SK-N-SH (cell line): ENCODE data around the gene NEK7. TPM values are rescaled to one million over a fixed set of nuclear protein-coding genes. Genes with fewer than 3 reads are reported as not detected.

ENCODE experiments used
- CTCF ChIA-PET: fragments of 300-600, 350-600 bp; formaldehyde crosslinking; extraction: SDS; loops from one replicate; lab custom pipeline; 2021; lab: Yijun Ruan, JAX
- POLR2A ChIA-PET: fragments of 350-600 bp; sonication (Branson Sonifier 250); formaldehyde crosslinking; extraction: SDS; loops from one replicate; lab custom pipeline; 2020; ENCODE audit warnings: antibody characterized with exemption, inconsistent platforms; lab: Yijun Ruan, JAX
- DNase-seq: peaks from one replicate; pipeline ENCODE4 v3.0.0; 2012
- H2AFZ ChIP-seq: fragments of 200-600 bp; sonication (generic); 2 replicates; pipeline ENCODE4 v1.8.1; 2016; ENCODE audit warnings: antibody characterized with exemption, mild to moderate bottlenecking, low read depth
- H3F3A ChIP-seq: fragments of 200-600 bp; sonication (generic); replicated peaks from 2 replicates; pipeline ENCODE3; 2016; ENCODE audit warnings: antibody characterized with exemption, mild to moderate bottlenecking; ENCODE audit not compliant: insufficient read depth
- H3K27ac ChIP-seq, 2 experiments: fragments of 200-500 bp in 1 of 2; fragments of 200-600 bp in 1 of 2; sonication (Bioruptor generic) in 1 of 2; sonication (generic), shearing (Covaris generic) in 1 of 2; 2 replicates each; pipeline versions ENCODE4 v1.5.1 to v1.6.1; 2014 to 2016; ENCODE audit warnings: low read depth in 2 of 2, inconsistent platforms in 1 of 2, low read length in 1 of 2, mild to moderate bottlenecking in 1 of 2, mixed read lengths in 1 of 2
- H3K27me3 ChIP-seq: fragments of 200-600 bp; sonication (generic), shearing (Covaris generic); 2 replicates; pipeline ENCODE4 v1.6.1; 2016; ENCODE audit warnings: mixed run types; ENCODE audit not compliant: insufficient read depth
- H3K36me3 ChIP-seq, 2 experiments: fragments of 200-500 bp in 1 of 2; fragments of 200-600 bp in 1 of 2; sonication (Bioruptor generic) in 1 of 2; sonication (generic) in 1 of 2; replicated peaks in 1 of 2; 2 replicates each; pipeline versions ENCODE3 to v1.5.1; 2014 to 2016; ENCODE audit warnings: low read length in 1 of 2, mild to moderate bottlenecking in 1 of 2; ENCODE audit not compliant: insufficient read depth in 2 of 2, control insufficient read depth in 1 of 2
- H3K4me1 ChIP-seq, 2 experiments: fragments of 200-500 bp in 1 of 2; fragments of 200-600 bp in 1 of 2; sonication (Bioruptor generic) in 1 of 2; sonication (generic), shearing (Covaris generic) in 1 of 2; 2 replicates each; pipeline versions ENCODE4 v1.5.1 to v1.6.1; 2014 to 2016; ENCODE audit warnings: low read depth in 1 of 2, low read length in 1 of 2, mixed run types in 1 of 2; ENCODE audit not compliant: insufficient read depth in 2 of 2, control insufficient read depth in 1 of 2
- H3K4me2 ChIP-seq: fragments of 200-600 bp; sonication (generic), shearing (Covaris generic); 2 replicates; pipeline ENCODE4 v1.6.1; 2017; ENCODE audit warnings: mixed run types
- H3K4me3 ChIP-seq, 2 experiments: fragments of 200-500 bp in 1 of 2; fragments of 200-600 bp in 1 of 2; sonication (Bioruptor generic) in 1 of 2; sonication (generic), shearing (Covaris generic) in 1 of 2; 2 replicates each; pipeline versions ENCODE4 v1.5.1 to v1.8.1; 2014 to 2016; ENCODE audit warnings: low read depth in 2 of 2, inconsistent platforms in 1 of 2, low read length in 1 of 2, mild to moderate bottlenecking in 1 of 2, mixed read lengths in 1 of 2, moderate library complexity in 1 of 2
- H3K79me2 ChIP-seq: fragments of 200-600 bp; sonication (generic); 2 replicates; pipeline ENCODE4 v1.8.1; 2017; ENCODE audit warnings: mild to moderate bottlenecking; ENCODE audit not compliant: insufficient read depth
- H3K9ac ChIP-seq: fragments of 200-600 bp; sonication (generic); 2 replicates; pipeline ENCODE4 v1.6.1; 2017; ENCODE audit warnings: mixed run types
- H3K9me2 ChIP-seq: fragments of 200-600 bp; sonication (generic); 2 replicates; pipeline ENCODE4 v1.6.1; 2017; ENCODE audit warnings: mixed run types
- H3K9me3 ChIP-seq: fragments of 200-600 bp; sonication (generic); 2 replicates; pipeline ENCODE4 v1.6.1; 2017; ENCODE audit warnings: mixed run types, mild to moderate bottlenecking, moderate library complexity
- H4K20me1 ChIP-seq: fragments of 200-600 bp; sonication (generic); 2 replicates; pipeline ENCODE4 v1.6.1; 2017; ENCODE audit warnings: mild to moderate bottlenecking, mixed run types; ENCODE audit not compliant: insufficient read depth
- EP300 ChIP-seq, 2 experiments: IDR thresholded peaks; 2 replicates each; pipeline versions ENCODE4 v1.4.0 to v1.6.1; 2012; ENCODE audit warnings: borderline replicate concordance in 1 of 2, low read depth in 1 of 2, low read length in 1 of 2
- EZH2phosphoT487 ChIP-seq: fragments of 200-600 bp; sonication (generic); IDR thresholded peaks from 2 replicates; pipeline ENCODE4 v1.6.1; 2017; ENCODE audit warnings: low read depth, mixed run types, mild to moderate bottlenecking, antibody characterized with exemption, moderate library complexity, borderline replicate concordance
- FOSL2 ChIP-seq: IDR thresholded peaks from 2 replicates; pipeline ENCODE4 v1.4.0; 2012; ENCODE audit warnings: low read depth, mild to moderate bottlenecking, moderate library complexity, borderline replicate concordance
- FOXJ3 ChIP-seq: sonication (generic); formaldehyde crosslinking; IDR thresholded peaks from 2 replicates; pipeline ENCODE4 v1.5.1; 2020; ENCODE audit warnings: mild to moderate bottlenecking, missing genetic modification reagents
- FOXM1 ChIP-seq: IDR thresholded peaks from 2 replicates; pipeline ENCODE4 v1.4.0; 2012; ENCODE audit warnings: low read depth, mild to moderate bottlenecking
- GABPA ChIP-seq: IDR thresholded peaks from 2 replicates; pipeline ENCODE4 v1.4.0; 2012; ENCODE audit warnings: low read depth, mild to moderate bottlenecking
- NFIC ChIP-seq: IDR thresholded peaks from 2 replicates; pipeline ENCODE4 v1.4.0; 2012; ENCODE audit warnings: borderline replicate concordance
- TAF1 ChIP-seq: IDR thresholded peaks from 2 replicates; pipeline ENCODE4 v1.6.1; 2012; ENCODE audit warnings: low read depth, mild to moderate bottlenecking, low read length, moderate library complexity, borderline replicate concordance
- USF2 ChIP-seq: fragments of 150-350 bp; IDR thresholded peaks from 2 replicates; pipeline ENCODE4 v1.6.1; 2017; ENCODE audit warnings: antibody characterized with exemption, low read length, low read depth, borderline replicate concordance
- YY1 ChIP-seq: IDR thresholded peaks from 2 replicates; pipeline ENCODE4 v1.4.0; 2012; ENCODE audit warnings: low read depth, mild to moderate bottlenecking
- WGBS: methylation state at CpG from one replicate; pipeline ENCODE4 v1.1.6; 2017; ENCODE audit warnings: low lambda C conversion rate; 5-methylcytosine and 5-hydroxymethylcytosine counted together
- polyA plus RNA-seq, 3 experiments: library from polyadenylated mRNA; depleted of rRNA; stranded (reverse); fragments of >200 nt; gene quantifications; 2 replicates each; pipeline ENCODE4 v1.2.3, GENCODE V29; 2012

Gene NEK7
- polyA plus RNA-seq, 1 of the 3 experiments (the other 2 are of a cell fraction), result 85.8 TPM

- Histone ChIP-seq H3K79me2 (peaks cover 91% of the 10 kb centered on the region), H3K9me2 (no peaks in the 10 kb centered on the region), H3K27me3 (no peaks in the 10 kb centered on the region), H3K4me3 (no peak overlapping the region), H3K9ac (no peak overlapping the region), H2AFZ (no peak overlapping the region), H3K36me3 (peaks cover 42 to 43% of the 10 kb centered on the region in 2 experiments), H3K9me3 (no peaks in the 10 kb centered on the region), H3K4me2 (no peak overlapping the region), H4K20me1 (no peaks in the 10 kb centered on the region), H3K4me1 (peaks cover 15 to 33% of the 10 kb centered on the region in 2 experiments; a peak in 3 of 4 replicates), H3K27ac (peak overlapping the region in 1 of 2 experiments; percentile 28; a peak in 1 of 4 replicates), H3F3A (peaks cover 76% of the 10 kb centered on the region)
- ChIA-PET POLR2A (no interaction called here), CTCF (interaction anchor here (1.7 kb wide), 1 partner anchor 95 kb away, joined by 4 read pairs; no protein-coding TSS in a partner anchor)
- 78% methylated on average over 5 of the region's 5 CpGs for WGBS
- TF ChIP-seq EP300 (IDR thresholded peaks at IDR 0.05; ENCODE audit: borderline replicate concordance in 1 of 2, low read depth in 1 of 2, low read length in 1 of 2), result no peak
- TF ChIP-seq EZH2phosphoT487, result no peak
- no peak for TF ChIP-seq TAF1
- TF ChIP-seq FOSL2, result no peak
- no peak for TF ChIP-seq FOXM1
- no peak for TF ChIP-seq FOXJ3 (CRISPR knock-in tag)
- TF ChIP-seq GABPA, result no peak
- DNase-seq, result no peak
These were observed 106.4 kb downstream of the NEK7 start for GRCh38 chr1:198263186-198263585.

- H2AFZ ChIP-seq, result no peak overlapping the region
- H3K27ac ChIP-seq, result peak overlapping the region in 1 of 2 experiments; percentile 33; a peak in 1 of 4 replicates
- no peak overlapping the region for H3K9ac ChIP-seq
- no peak for DNase-seq
- no peaks in the 10 kb centered on the region for H3K9me3 ChIP-seq
- no peaks in the 10 kb centered on the region for H3K27me3 ChIP-seq
- H3K4me3 ChIP-seq, result no peak overlapping the region
- POLR2A ChIA-PET, result no interaction called here
- H3F3A ChIP-seq, result peaks cover 76% of the 10 kb centered on the region
- peaks cover 20 to 42% of the 10 kb centered on the region in 2 experiments; a peak in 3 of 4 replicates for H3K4me1 ChIP-seq
- H3K4me2 ChIP-seq, result no peak overlapping the region
- H3K79me2 ChIP-seq, result peaks cover 95% of the 10 kb centered on the region
- no peaks in the 10 kb centered on the region for H3K9me2 ChIP-seq
- CTCF ChIA-PET, result no interaction called here
- H4K20me1 ChIP-seq, result no peaks in the 10 kb centered on the region
- TF ChIP-seq NFIC, result peak; percentile 15; the same call in 1 of the 2 replicates
- TF ChIP-seq USF2, result no peak
- TF ChIP-seq, all 33 proteins: peak for 1
- peaks cover 42 to 46% of the 10 kb centered on the region in 2 experiments for H3K36me3 ChIP-seq
These were observed 107.5 kb downstream of the NEK7 start for GRCh38 chr1:198264282-198264681.

GRCh38 chr1:198265073-198265661 is 108.4 kb downstream of the NEK7 start:
- Histone ChIP-seq H3K27me3 (no peaks in the 10 kb centered on the region), H3K4me3 (no peak overlapping the region), H3K9me3 (no peaks in the 10 kb centered on the region), H3K36me3 (peaks cover 42 to 46% of the 10 kb centered on the region in 2 experiments), H3K9ac (no peak overlapping the region), H2AFZ (no peak overlapping the region), H3K4me1 (peaks cover 23 to 47% of the 10 kb centered on the region in 2 experiments; a peak in 3 of 4 replicates), H3K4me2 (no peak overlapping the region), H3K9me2 (no peaks in the 10 kb centered on the region), H3K79me2 (peaks cover 93% of the 10 kb centered on the region), H4K20me1 (no peaks in the 10 kb centered on the region), H3F3A (peaks cover 79% of the 10 kb centered on the region), H3K27ac (peak overlapping the region; percentile 16 to 33; a peak in 3 of 4 replicates)
- ChIA-PET POLR2A (no interaction called here), CTCF (no interaction called here)
- DNase-seq, result no peak
- TF ChIP-seq NFIC, result 0 out of 2 replicates have a peak, but pooled peaks have one; percentile 7
- TF ChIP-seq YY1, result no peak
- WGBS, result 80% methylated on average over 3 of the region's 3 CpGs
